Osteoblast (primary cell): ENCODE data around the gene LPIN1. TPM values are rescaled to one million over a fixed set of nuclear protein-coding genes. Genes with fewer than 3 reads are reported as not detected.

ENCODE experiments used
- DNase-seq: peaks from one replicate; pipeline ENCODE4 v3.0.0; 2011; ENCODE audit warnings: low spot score, mixed read lengths; ENCODE audit not compliant: insufficient read length; ENCODE audit errors: missing footprints
- H2AFZ ChIP-seq: 2 replicates; pipeline ENCODE4 v1.6.0; 2011; ENCODE audit warnings: mild to moderate bottlenecking, low read length
- H3K27ac ChIP-seq: 2 replicates; pipeline ENCODE4 v1.5.1; 2011; ENCODE audit warnings: mild to moderate bottlenecking, low read depth, low read length, moderate library complexity
- H3K27me3 ChIP-seq: 2 replicates; pipeline ENCODE4 v1.6.0; 2012; ENCODE audit warnings: mild to moderate bottlenecking, control low read depth, inconsistent platforms, low read length, moderate library complexity; ENCODE audit not compliant: insufficient read depth
- H3K36me3 ChIP-seq: 2 replicates; pipeline ENCODE4 v1.5.1; 2011; ENCODE audit warnings: mild to moderate bottlenecking, low read length, control low read depth, moderate library complexity; ENCODE audit not compliant: insufficient read depth
- H3K4me1 ChIP-seq: 2 replicates; pipeline ENCODE4 v1.5.1; 2011; ENCODE audit warnings: mild to moderate bottlenecking, low read length, control low read depth, moderate library complexity; ENCODE audit not compliant: insufficient read depth
- H3K4me2 ChIP-seq: 2 replicates; pipeline ENCODE4 v1.6.0; 2011; ENCODE audit warnings: mild to moderate bottlenecking, low read length; ENCODE audit not compliant: insufficient read depth
- H3K4me3 ChIP-seq: fragments of 200-600 bp; sonication (generic); 3 replicates; pipeline ENCODE4 v1.5.1; 2012; ENCODE audit warnings: mild to moderate bottlenecking, low read length, inconsistent platforms; ENCODE audit not compliant: insufficient read depth
- H3K79me2 ChIP-seq: 2 replicates; pipeline ENCODE4 v1.6.0; 2012; ENCODE audit warnings: mild to moderate bottlenecking, low read length, control low read depth, inconsistent platforms; ENCODE audit not compliant: insufficient read depth
- H3K9me3 ChIP-seq: 2 replicates; pipeline ENCODE4 v1.5.1; 2011; ENCODE audit warnings: low read depth, low read length, control low read depth
- H4K20me1 ChIP-seq: 2 replicates; pipeline ENCODE4 v1.6.0; 2012; ENCODE audit warnings: mild to moderate bottlenecking, low read length, control low read depth; ENCODE audit not compliant: insufficient read depth
- total RNA-seq: library from RNA; depleted of rRNA; stranded (reverse); fragments of >200 nt; gene quantifications from 2 replicates; pipeline ENCODE4 v1.2.3, GENCODE V29; 2012
- TF ChIP-seq, protein P1 (sequence below): IDR thresholded peaks from 2 replicates; pipeline ENCODE4 v1.5.1; 2011; ENCODE audit warnings: mild to moderate bottlenecking, low read depth, low read length, moderate library complexity; ENCODE audit errors: extremely low read depth

Gene LPIN1
- total RNA-seq, 1 donor, result 117 TPM

- Histone ChIP-seq H3K9me3 (no peaks in the 10 kb centered on the region), H3K36me3 (peaks cover 24% of the 10 kb centered on the region)
- TF ChIP-seq, protein P1, sequence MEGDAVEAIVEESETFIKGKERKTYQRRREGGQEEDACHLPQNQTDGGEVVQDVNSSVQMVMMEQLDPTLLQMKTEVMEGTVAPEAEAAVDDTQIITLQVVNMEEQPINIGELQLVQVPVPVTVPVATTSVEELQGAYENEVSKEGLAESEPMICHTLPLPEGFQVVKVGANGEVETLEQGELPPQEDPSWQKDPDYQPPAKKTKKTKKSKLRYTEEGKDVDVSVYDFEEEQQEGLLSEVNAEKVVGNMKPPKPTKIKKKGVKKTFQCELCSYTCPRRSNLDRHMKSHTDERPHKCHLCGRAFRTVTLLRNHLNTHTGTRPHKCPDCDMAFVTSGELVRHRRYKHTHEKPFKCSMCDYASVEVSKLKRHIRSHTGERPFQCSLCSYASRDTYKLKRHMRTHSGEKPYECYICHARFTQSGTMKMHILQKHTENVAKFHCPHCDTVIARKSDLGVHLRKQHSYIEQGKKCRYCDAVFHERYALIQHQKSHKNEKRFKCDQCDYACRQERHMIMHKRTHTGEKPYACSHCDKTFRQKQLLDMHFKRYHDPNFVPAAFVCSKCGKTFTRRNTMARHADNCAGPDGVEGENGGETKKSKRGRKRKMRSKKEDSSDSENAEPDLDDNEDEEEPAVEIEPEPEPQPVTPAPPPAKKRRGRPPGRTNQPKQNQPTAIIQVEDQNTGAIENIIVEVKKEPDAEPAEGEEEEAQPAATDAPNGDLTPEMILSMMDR, result no peak
These were observed 24.2 kb downstream of the LPIN1 start for GRCh38 chr2:11770531-11771188.

GRCh38 chr2:11771971-11772615 lies 25.7 kb downstream of the LPIN1 start:
- H3K27me3 ChIP-seq, result no peaks in the 10 kb centered on the region
- H3K4me3 ChIP-seq, result no peak overlapping the region
- H2AFZ ChIP-seq, result no peak overlapping the region
- H3K4me1 ChIP-seq, result peaks cover 14% of the 10 kb centered on the region
- H3K36me3 ChIP-seq, result peaks cover 13% of the 10 kb centered on the region
- DNase-seq, result no peak
- TF ChIP-seq, protein P1, result no peak
- no peaks in the 10 kb centered on the region for H4K20me1 ChIP-seq
- H3K9me3 ChIP-seq, result no peaks in the 10 kb centered on the region
- H3K27ac ChIP-seq, result no peak overlapping the region
- no peaks in the 10 kb centered on the region for H3K79me2 ChIP-seq
- H3K4me2 ChIP-seq, result no peak overlapping the region

More at GRCh38 chr2:11770531-11771188, 24.2 kb downstream of the LPIN1 start:
- Histone ChIP-seq H2AFZ (no peak overlapping the region), H4K20me1 (no peaks in the 10 kb centered on the region), H3K4me3 (no peak overlapping the region), H3K79me2 (peaks cover under 1% of the 10 kb centered on the region), H3K27ac (no peak overlapping the region), H3K27me3 (no peaks in the 10 kb centered on the region), H3K4me1 (peaks cover 14% of the 10 kb centered on the region), H3K4me2 (no peak overlapping the region)
- no peak for DNase-seq

- no peak overlapping the region for H3K27ac ChIP-seq
- peaks cover 14% of the 10 kb centered on the region for H3K4me1 ChIP-seq
- TF ChIP-seq, protein P1, result no peak
- H3K79me2 ChIP-seq, result no peaks in the 10 kb centered on the region
- no peak for DNase-seq
- H3K36me3 ChIP-seq, result peaks cover 4% of the 10 kb centered on the region
- H3K27me3 ChIP-seq, result no peaks in the 10 kb centered on the region
- H3K9me3 ChIP-seq, result no peaks in the 10 kb centered on the region
- no peaks in the 10 kb centered on the region for H4K20me1 ChIP-seq
- no peak overlapping the region for H3K4me3 ChIP-seq
- no peak overlapping the region for H3K4me2 ChIP-seq
- no peak overlapping the region for H2AFZ ChIP-seq
These were observed 26.7 kb downstream of the LPIN1 start for GRCh38 chr2:11773111-11773510.

GRCh38 chr2:11773747-11774525 lies 27.5 kb downstream of the LPIN1 start:
- no peak overlapping the region for H3K4me2 ChIP-seq
- no peak overlapping the region for H3K27ac ChIP-seq
- H3K9me3 ChIP-seq, result no peaks in the 10 kb centered on the region
- no peaks in the 10 kb centered on the region for H3K36me3 ChIP-seq
- DNase-seq, result no peak
- H3K79me2 ChIP-seq, result peaks cover 2% of the 10 kb centered on the region
- H4K20me1 ChIP-seq, result no peaks in the 10 kb centered on the region
- TF ChIP-seq, protein P1, result no peak
- H3K4me1 ChIP-seq, result peaks cover 16% of the 10 kb centered on the region
- no peak overlapping the region for H3K4me3 ChIP-seq
- no peaks in the 10 kb centered on the region for H3K27me3 ChIP-seq
- no peak overlapping the region for H2AFZ ChIP-seq
